HUDEP-2 (cell line): ENCODE results near the gene IFNE.
"Not testable (repeated sequence)": the region's sequence is repeated elsewhere in the genome, so short reads cannot be mapped to it uniquely, and the experiment has no call there.

ENCODE experiments used
- DNase-seq, 76 experiments: peaks; one replicate each; lab custom pipeline; 2025; ENCODE audit not compliant: unreplicated experiment in 76 of 76; lab: John Stamatoyannopoulos, UW

IFNE gene

GRCh38 chr9:21499912-21500311, 17.8 kb upstream of the IFNE start:
- DNase-seq, result no peak

- no peak for DNase-seq
These were observed 9.6 kb upstream of the IFNE start for GRCh38 chr9:21491756-21492155.

GRCh38 chr9:21481470-21482056, 550 bp downstream of the IFNE start:
- DNase-seq, result no peak

GRCh38 chr9:21479152-21479702, 2.9 kb downstream of the IFNE start:
- no peak for DNase-seq

GRCh38 chr9:21477466-21477865, 4.6 kb downstream of the IFNE start:
- no peak for DNase-seq

GRCh38 chr9:21473236-21473635, 8.9 kb downstream of the IFNE start:
- no peak for DNase-seq

- no peak for DNase-seq
These were observed 12.0 kb downstream of the IFNE start for GRCh38 chr9:21470126-21470525.

GRCh38 chr9:21465859-21466518, 16.1 kb downstream of the IFNE start:
- peak in 13 of 76 experiments; percentile 1 to 61 (median 17) for DNase-seq

- DNase-seq, result no peak
These were observed 17.0 kb downstream of the IFNE start for GRCh38 chr9:21465138-21465537.

- DNase-seq, result no peak
These were observed 20.7 kb downstream of the IFNE start for GRCh38 chr9:21461377-21461776.

GRCh38 chr9:21455320-21455719, 26.8 kb downstream of the IFNE start:
- DNase-seq, result peak in 7 of 76 experiments; percentile 1 to 22 (median 4)

- no peak for DNase-seq
These were observed 28.0 kb downstream of the IFNE start for GRCh38 chr9:21454149-21454548.

GRCh38 chr9:21452681-21453080, 29.4 kb downstream of the IFNE start:
- DNase-seq, result no peak

- no peak for DNase-seq
These were observed 31.2 kb downstream of the IFNE start for GRCh38 chr9:21450733-21451394.

GRCh38 chr9:21449312-21449711, 32.8 kb downstream of the IFNE start:
- not testable (repeated sequence) for DNase-seq

GRCh38 chr9:21443849-21444625, 38.1 kb downstream of the IFNE start:
- no peak for DNase-seq

GRCh38 chr9:21440139-21440538, 42.0 kb downstream of the IFNE start, which contains the start of gene IFNA1:
Gene IFNA1, plus strand, starts transcription at chr9:21440439. Its CDS starts 69 bp downstream, at chr9:21440508.
- DNase-seq, result no peak

- DNase-seq, result not testable (repeated sequence)
These were observed 47.1 kb downstream of the IFNE start for GRCh38 chr9:21435015-21435383.

- DNase-seq, result peak in 16 of 76 experiments; percentile 1 to 47 (median 6)
These were observed 47.7 kb downstream of the IFNE start for GRCh38 chr9:21434202-21435014.
